A549 (cell line): Measurements from ENCODE around the gene TRIM65. TPM values are rescaled to one million over a fixed set of nuclear protein-coding genes. Genes with fewer than 3 reads are reported as not detected.

Experiments used
- ATAC-seq, 2 experiments: fragments of 200-7000 bp in 1 of 2; fragments of >200 bp in 1 of 2; cut with Nextera tagmentation in 1 of 2; cut with Tn5 transposase in 1 of 2; 3 replicates each; pipeline versions ENCODE4 v1.8.0 to v1.9.1; 2018 to 2020; ENCODE audit warnings: mild to moderate bottlenecking in 1 of 2, moderate library complexity in 1 of 2
- CTCF ChIA-PET: fragments of 300-600 bp; sonication (Branson Sonifier 250); formaldehyde crosslinking; extraction: SDS; loops from one replicate; lab custom pipeline; 2021; ENCODE audit warnings: antibody characterized with exemption, inconsistent platforms; lab: Yijun Ruan, JAX
- POLR2A ChIA-PET: fragments of 350-600 bp; formaldehyde crosslinking; extraction: SDS; loops from one replicate; lab custom pipeline; 2021; ENCODE audit warnings: antibody characterized with exemption, inconsistent platforms; lab: Yijun Ruan, JAX
- DNase-seq, 2 experiments: peaks; one replicate each; pipeline versions ENCODE4 v3.0.0 to v3.0.0-alpha.2; 2011 to 2016; ENCODE audit warnings: low read depth in 1 of 2, low spot score in 1 of 2
- FAIRE-seq: peaks from 2 replicates; lab custom pipeline; 2011; peaks lifted over from hg19 to GRCh38; lab: Jason Lieb, UNC
- H3K27ac ChIP-seq, 2 experiments: fragments of >200 bp; sonication (Bioruptor Twin); formaldehyde crosslinking; 3 replicates each; pipeline ENCODE4 v1.5.1; 2016 to 2017
- H3K4me1 ChIP-seq: fragments of >200 bp; sonication (Bioruptor Twin); formaldehyde crosslinking; 3 replicates; pipeline ENCODE4 v1.6.1; 2016
- H3K4me2 ChIP-seq: fragments of >200 bp; sonication (Bioruptor Twin); formaldehyde crosslinking; 3 replicates; pipeline ENCODE4 v1.6.1; 2016
- H3K4me3 ChIP-seq: fragments of >200 bp; sonication (Bioruptor Twin); formaldehyde crosslinking; 3 replicates; pipeline ENCODE4 v1.5.1; 2016
- H3K9me3 ChIP-seq: fragments of >200 bp; sonication (Bioruptor Twin); formaldehyde crosslinking; 3 replicates; pipeline ENCODE4 v1.6.1; 2016
- BHLHE40 ChIP-seq: IDR thresholded peaks from 2 replicates; pipeline ENCODE4 v1.6.1; 2012; ENCODE audit warnings: low read depth, low read length, inconsistent platforms
- CBX8 ChIP-seq: fragments of 200-600 bp; sonication (generic); IDR thresholded peaks from 2 replicates; pipeline ENCODE4 v1.6.1; 2016
- ESRRA ChIP-seq: fragments of 150-350 bp; IDR thresholded peaks from 2 replicates; pipeline ENCODE4 v1.6.1; 2014; ENCODE audit warnings: mild to moderate bottlenecking, low read length, borderline replicate concordance
- FOXS1 ChIP-seq: fragments of 250-450 bp; sonication (Bioruptor Pico); IDR thresholded peaks from 2 replicates; pipeline ENCODE4 v1.5.0; 2020; ENCODE audit warnings: mild to moderate bottlenecking, moderate library complexity
- GATA3 ChIP-seq: IDR thresholded peaks from 2 replicates; pipeline ENCODE4 v1.6.1; 2012; ENCODE audit warnings: borderline replicate concordance
- HEYL ChIP-seq: fragments of 250-450 bp; sonication (Bioruptor Pico); IDR thresholded peaks from 2 replicates; pipeline ENCODE4 v1.8.0; 2021; ENCODE audit warnings: mild to moderate bottlenecking, moderate library complexity
- KDM1A ChIP-seq: fragments of 200-600 bp; sonication (generic); IDR thresholded peaks from 2 replicates; pipeline ENCODE4 v1.6.1; 2016; ENCODE audit warnings: low read depth, mild to moderate bottlenecking
- MAFK ChIP-seq: fragments of 450-650 bp; IDR thresholded peaks from 2 replicates; pipeline ENCODE4 v1.6.1; 2014; ENCODE audit not compliant: partially characterized antibody
- MAZ ChIP-seq: fragments of 150-350 bp; IDR thresholded peaks from 2 replicates; pipeline ENCODE4 v1.6.1; 2014; ENCODE audit warnings: antibody characterized with exemption, low read depth, low read length, borderline replicate concordance
- PBX3 ChIP-seq: IDR thresholded peaks from 2 replicates; pipeline ENCODE4 v1.6.1; 2012
- PHF8 ChIP-seq: fragments of 200-600 bp; sonication (generic); IDR thresholded peaks from 2 replicates; pipeline ENCODE4 v1.6.1; 2016; ENCODE audit warnings: low read depth, mild to moderate bottlenecking, antibody characterized with exemption, moderate library complexity, borderline replicate concordance
- RAD21 ChIP-seq, 2 experiments: fragments of >200 bp in 1 of 2; sonication (Bioruptor Twin) in 1 of 2; formaldehyde crosslinking in 1 of 2; IDR thresholded peaks in 1 of 2; conservative IDR thresholded peaks in 1 of 2; 2 replicates in 1 of 2; 3 replicates in 1 of 2; pipeline ENCODE4 v1.6.1; 2012 to 2018; ENCODE audit warnings: inconsistent platforms in 1 of 2
- RNF2 ChIP-seq: fragments of 200-600 bp; sonication (generic); IDR thresholded peaks from 2 replicates; pipeline ENCODE4 v1.6.1; 2016; ENCODE audit warnings: low read depth, mild to moderate bottlenecking, antibody characterized with exemption, moderate library complexity, borderline replicate concordance
- SMC3 ChIP-seq: fragments of >200 bp; sonication (Bioruptor Twin); formaldehyde crosslinking; IDR thresholded peaks from 3 replicates; pipeline ENCODE4 v1.6.1; 2018; ENCODE audit warnings: inconsistent platforms
- TFCP2L1 ChIP-seq: fragments of 250-450 bp; sonication (Bioruptor Pico); IDR thresholded peaks from 2 replicates; pipeline ENCODE4 v1.5.0; 2021; ENCODE audit warnings: mild to moderate bottlenecking
- ZNF302 ChIP-seq: fragments of 250-450 bp; sonication (Bioruptor Pico); IDR thresholded peaks from 2 replicates; pipeline ENCODE4 v1.9.0; 2021; ENCODE audit warnings: inconsistent platforms, mild to moderate bottlenecking, moderate library complexity
- WGBS: methylation state at CpG from one replicate; pipeline ENCODE4 v1.1.6; 2017; ENCODE audit errors: missing lambda C conversion rate; 5-methylcytosine and 5-hydroxymethylcytosine counted together
- polyA plus RNA-seq, 4 experiments: library from polyadenylated mRNA; depleted of rRNA in 3 of 4; stranded (reverse); fragments of >200 nt; fragmentation: RNase III in 1 of 4; extraction: RNeasy Plus Mini Kit Qiagen cat#74134 plus additional on column Dnase treatment in 1 of 4; gene quantifications; 2 replicates in 3 of 4; 3 replicates in 1 of 4; pipeline ENCODE4 v1.2.3, GENCODE V29; 2011 to 2017
- TF ChIP-seq, protein P1 (sequence below): fragments of >200 bp; sonication (Bioruptor Twin); formaldehyde crosslinking; IDR thresholded peaks from 3 replicates; pipeline ENCODE4 v1.5.1; 2016
- TF ChIP-seq, protein P2 (sequence below): fragments of 150-350 bp; IDR thresholded peaks from 2 replicates; pipeline ENCODE4 v1.6.1; 2014; ENCODE audit warnings: low read depth, mild to moderate bottlenecking, low read length
- TF ChIP-seq, protein P3 (sequence below): IDR thresholded peaks from 2 replicates; pipeline ENCODE4 v1.6.1; 2012; ENCODE audit warnings: low read depth, borderline replicate concordance

TRIM65 gene
- polyA plus RNA-seq, 2 of the 4 experiments (the other 2 are of a cell fraction): 13.5 to 30.2 TPM

DNA sequence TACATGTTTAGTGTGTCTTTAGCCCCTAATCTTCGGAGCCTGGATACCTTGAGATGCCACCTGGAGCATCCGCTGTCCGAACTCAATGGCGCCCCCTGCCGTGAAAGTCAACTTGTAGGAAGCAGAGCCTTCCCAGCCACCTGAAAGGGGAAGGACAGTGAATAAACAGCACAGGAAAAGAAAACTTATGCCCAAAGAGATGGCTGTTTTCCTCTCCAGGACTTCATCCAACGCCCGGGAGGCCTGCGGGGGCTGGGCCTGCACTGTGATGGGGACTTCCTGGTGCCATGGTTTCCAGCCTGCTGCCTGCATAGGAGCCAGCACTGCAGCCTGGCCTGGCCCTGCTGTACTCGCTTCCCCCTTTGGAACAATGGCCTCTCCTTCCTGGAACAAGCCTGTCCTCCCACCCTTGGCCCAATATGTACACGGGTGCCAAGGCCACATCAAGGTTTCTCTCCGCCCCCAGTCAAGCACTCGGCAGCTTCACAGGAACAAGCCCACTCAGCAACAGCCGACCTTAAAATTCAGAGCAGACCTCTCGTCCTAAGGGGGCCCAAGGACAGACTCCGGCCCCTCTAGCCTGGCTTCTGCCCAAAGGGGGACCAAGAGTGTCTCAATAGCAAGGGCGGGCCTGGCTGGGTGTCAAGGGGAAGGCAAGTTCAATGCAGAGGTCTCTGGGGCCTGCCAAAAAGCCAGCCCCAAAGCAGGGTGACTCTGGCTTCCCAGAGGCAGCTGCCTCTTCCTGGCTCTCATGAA is 48.0 kb downstream of the TRIM65 start:
- Histone ChIP-seq H3K4me2 (no peak overlapping the region), H3K4me1 (peaks cover 47% of the 10 kb centered on the region), H3K4me3 (no peak overlapping the region), H3K9me3 (no peaks in the 10 kb centered on the region), H3K27ac (no peak overlapping the region)
- ChIA-PET POLR2A (interaction anchor here (1.5 to 4.4 kb wide), 2 partner anchors 69 to 84 kb away, joined by 3 to 23 read pairs; partner anchors contain the start of gene GALK1), CTCF (interaction anchor here (0.6 to 37.0 kb wide), 30 partner anchors 7 to 636 kb away, joined by 3 to 691 read pairs (median 6); partner anchors contain the start of genes GALK1, MRPL38, SMIM5 and TRIM47)
- ATAC-seq (peak in 1 of 2 experiments; percentile 64; a peak in 3 of 6 replicates), DNase-seq (peak; percentile 76 to 78), FAIRE-seq (no peak)
- TF ChIP-seq SMC3 (peak; percentile 47), RAD21 (conservative IDR thresholded peaks at IDR 0.05 in 1 of 2, IDR thresholded peaks at IDR 0.05 in 1 of 2) (peak; percentile 42 to 48; a peak in 4 of 5 replicates), ESRRA (no peak)
- TF ChIP-seq, protein P1, sequence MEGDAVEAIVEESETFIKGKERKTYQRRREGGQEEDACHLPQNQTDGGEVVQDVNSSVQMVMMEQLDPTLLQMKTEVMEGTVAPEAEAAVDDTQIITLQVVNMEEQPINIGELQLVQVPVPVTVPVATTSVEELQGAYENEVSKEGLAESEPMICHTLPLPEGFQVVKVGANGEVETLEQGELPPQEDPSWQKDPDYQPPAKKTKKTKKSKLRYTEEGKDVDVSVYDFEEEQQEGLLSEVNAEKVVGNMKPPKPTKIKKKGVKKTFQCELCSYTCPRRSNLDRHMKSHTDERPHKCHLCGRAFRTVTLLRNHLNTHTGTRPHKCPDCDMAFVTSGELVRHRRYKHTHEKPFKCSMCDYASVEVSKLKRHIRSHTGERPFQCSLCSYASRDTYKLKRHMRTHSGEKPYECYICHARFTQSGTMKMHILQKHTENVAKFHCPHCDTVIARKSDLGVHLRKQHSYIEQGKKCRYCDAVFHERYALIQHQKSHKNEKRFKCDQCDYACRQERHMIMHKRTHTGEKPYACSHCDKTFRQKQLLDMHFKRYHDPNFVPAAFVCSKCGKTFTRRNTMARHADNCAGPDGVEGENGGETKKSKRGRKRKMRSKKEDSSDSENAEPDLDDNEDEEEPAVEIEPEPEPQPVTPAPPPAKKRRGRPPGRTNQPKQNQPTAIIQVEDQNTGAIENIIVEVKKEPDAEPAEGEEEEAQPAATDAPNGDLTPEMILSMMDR: peak; percentile 88
- WGBS: 37% methylated on average over 16 of the region's 16 CpGs

DNA sequence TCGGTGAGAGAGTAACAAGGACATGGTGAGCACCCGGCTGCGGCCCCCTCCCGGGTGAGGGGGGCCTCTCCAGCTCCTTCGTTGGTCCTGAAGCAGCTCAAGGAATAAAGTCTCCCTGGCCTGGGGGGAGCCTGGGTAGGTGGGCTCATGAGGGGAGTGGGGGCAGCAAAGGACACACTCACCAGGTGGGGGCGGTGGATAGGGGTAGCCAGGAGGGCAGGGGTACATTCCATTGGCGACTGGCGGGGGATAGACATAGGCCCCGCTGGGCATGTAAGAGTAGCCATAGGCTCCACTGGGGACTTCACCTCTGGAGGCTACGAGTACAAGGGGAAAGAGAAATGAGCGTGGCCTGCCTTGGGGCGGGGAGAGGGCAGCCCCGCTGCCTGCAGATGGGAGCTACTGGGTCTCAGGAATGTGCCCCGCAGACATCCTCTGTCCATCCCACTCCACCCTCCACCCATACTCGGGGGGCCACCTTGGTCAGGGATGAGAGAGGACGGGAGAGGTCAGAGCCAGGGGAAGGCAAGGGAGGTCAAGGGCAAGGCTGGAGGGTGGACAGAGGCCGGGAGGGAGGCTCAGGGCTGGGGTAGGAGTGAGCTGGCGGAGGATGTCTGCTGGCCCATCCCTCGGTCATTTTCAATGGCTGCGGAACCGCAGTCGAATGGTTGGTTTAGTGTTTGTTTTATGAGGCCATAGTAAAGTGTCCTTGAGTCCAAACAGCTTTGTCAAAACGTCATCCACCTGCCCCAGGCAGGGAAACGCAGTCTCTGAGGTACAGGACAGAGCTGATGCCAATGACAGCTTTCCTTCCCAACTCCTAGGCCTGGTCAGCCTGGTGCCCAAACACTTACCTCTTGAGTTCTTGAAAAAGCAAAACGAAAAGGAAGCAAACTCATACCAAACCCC is 48.9 kb downstream of the TRIM65 start:
- DNase-seq (no peak), FAIRE-seq (no peak), ATAC-seq (no peak)
- Histone ChIP-seq H3K9me3 (no peaks in the 10 kb centered on the region), H3K27ac (no peak overlapping the region), H3K4me1 (peaks cover 43% of the 10 kb centered on the region), H3K4me3 (no peak overlapping the region), H3K4me2 (no peak overlapping the region)
- ChIA-PET POLR2A (interaction anchor here (1.2 to 4.4 kb wide), 3 partner anchors 7 to 83 kb away, joined by 3 to 23 read pairs (median 4); partner anchors contain the start of genes GALK1 and WBP2), CTCF (interaction anchor here (0.6 to 37.0 kb wide), 31 partner anchors 8 to 637 kb away, joined by 3 to 691 read pairs (median 5); partner anchors contain the start of genes GALK1, MRPL38, SMIM5 and TRIM47)
- 81% methylated on average over 23 of the region's 25 CpGs for WGBS
- TF ChIP-seq, protein P2, sequence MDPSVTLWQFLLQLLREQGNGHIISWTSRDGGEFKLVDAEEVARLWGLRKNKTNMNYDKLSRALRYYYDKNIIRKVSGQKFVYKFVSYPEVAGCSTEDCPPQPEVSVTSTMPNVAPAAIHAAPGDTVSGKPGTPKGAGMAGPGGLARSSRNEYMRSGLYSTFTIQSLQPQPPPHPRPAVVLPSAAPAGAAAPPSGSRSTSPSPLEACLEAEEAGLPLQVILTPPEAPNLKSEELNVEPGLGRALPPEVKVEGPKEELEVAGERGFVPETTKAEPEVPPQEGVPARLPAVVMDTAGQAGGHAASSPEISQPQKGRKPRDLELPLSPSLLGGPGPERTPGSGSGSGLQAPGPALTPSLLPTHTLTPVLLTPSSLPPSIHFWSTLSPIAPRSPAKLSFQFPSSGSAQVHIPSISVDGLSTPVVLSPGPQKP: no peak
- TF ChIP-seq, protein P3, sequence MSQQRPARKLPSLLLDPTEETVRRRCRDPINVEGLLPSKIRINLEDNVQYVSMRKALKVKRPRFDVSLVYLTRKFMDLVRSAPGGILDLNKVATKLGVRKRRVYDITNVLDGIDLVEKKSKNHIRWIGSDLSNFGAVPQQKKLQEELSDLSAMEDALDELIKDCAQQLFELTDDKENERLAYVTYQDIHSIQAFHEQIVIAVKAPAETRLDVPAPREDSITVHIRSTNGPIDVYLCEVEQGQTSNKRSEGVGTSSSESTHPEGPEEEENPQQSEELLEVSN: no peak
- TF ChIP-seq GATA3: no peak

DNA sequence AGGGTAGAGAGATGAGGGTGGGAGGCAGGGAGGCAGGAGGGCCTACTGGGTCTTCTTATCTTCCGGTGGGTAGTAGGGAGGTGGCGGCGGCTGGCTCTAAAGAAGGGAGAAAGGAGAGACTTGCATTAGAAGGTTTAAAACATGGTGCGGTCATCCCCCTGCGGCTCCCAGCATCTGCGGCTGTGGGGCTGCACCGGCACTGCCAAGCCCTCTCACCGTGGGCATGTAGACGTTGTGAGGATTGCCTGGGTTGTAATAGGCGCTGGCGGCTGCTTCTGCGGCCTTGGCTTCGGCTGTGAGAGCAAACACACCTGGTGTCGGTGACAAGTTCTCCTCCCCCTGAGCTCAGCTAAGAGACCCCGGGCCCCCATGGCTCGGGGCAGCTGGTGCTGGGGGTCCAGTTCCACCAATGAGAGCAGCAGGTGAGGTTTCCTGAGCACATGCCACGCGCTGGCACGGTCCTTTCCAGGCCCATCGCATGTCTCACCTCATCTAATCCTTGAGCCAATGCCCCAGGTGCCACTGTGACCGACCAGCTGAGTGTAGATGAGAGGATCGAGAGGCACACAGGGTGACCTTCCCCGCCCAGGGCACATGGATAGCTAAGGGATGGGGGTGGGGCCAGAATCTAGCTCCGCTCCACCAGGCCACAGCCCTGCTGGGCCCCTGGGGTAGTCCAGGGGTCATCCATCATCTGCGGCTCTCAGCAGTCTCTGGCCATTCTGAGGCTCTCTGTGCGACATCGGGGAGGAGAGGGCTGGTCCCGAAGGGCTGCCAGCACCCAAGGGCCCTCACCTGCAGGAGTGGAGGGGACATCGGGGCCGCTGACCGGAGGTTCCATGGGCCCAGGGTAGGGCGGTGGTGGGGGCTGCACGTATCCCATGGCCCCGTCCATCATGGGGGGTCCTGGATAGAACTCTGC is 49.8 kb downstream of the TRIM65 start:
- no peak overlapping the region for H3K4me3 ChIP-seq
- no peaks in the 10 kb centered on the region for H3K9me3 ChIP-seq
- peak overlapping the region in 1 of 2 experiments; percentile 89; a peak in 3 of 6 replicates for H3K27ac ChIP-seq
- ATAC-seq: no peak
- peaks cover 43% of the 10 kb centered on the region for H3K4me1 ChIP-seq
- peak overlapping the region; percentile 60; the same call in 2 of the 3 replicates for H3K4me2 ChIP-seq
- WGBS: 90% methylated on average over 32 of the region's 34 CpGs
- FAIRE-seq: no peak
- no peak for DNase-seq
- CTCF ChIA-PET: interaction anchor here (0.6 to 37.0 kb wide), 27 partner anchors 9 to 339 kb away, joined by 3 to 691 read pairs (median 7); partner anchors contain the start of genes GALK1, MRPL38, SMIM5 and TRIM47
- TF ChIP-seq CBX8 (no peak), PHF8 (no peak), ZNF302 (CRISPR knock-in tag) (no peak), RNF2 (no peak), BHLHE40 (no peak), MAFK (no peak), KDM1A (no peak), TFCP2L1 (CRISPR knock-in tag) (no peak), HEYL (CRISPR knock-in tag) (no peak), FOXS1 (CRISPR knock-in tag) (no peak), PBX3 (no peak), MAZ (no peak)
- POLR2A ChIA-PET: interaction anchor here (1.2 to 4.4 kb wide), 3 partner anchors 8 to 82 kb away, joined by 3 to 23 read pairs (median 4); partner anchors contain the start of genes GALK1 and WBP2
